GM19468 (cell line): ENCODE measurements around the gene PLSCR3.
A peak's percentile ranks its signal among the peaks of the same experiment; 100 is the strongest.

ENCODE experiments used
- ATAC-seq: cut with Tn5 transposase; IDR thresholded peaks from one replicate; pipeline ENCODE4 v1.9.1; 2021; ENCODE audit warnings: mild to moderate bottlenecking, moderate library complexity, moderate number of reproducible peaks; ENCODE audit not compliant: unreplicated experiment; ENCODE audit errors: extremely low read depth

The PLSCR3 gene

DNA sequence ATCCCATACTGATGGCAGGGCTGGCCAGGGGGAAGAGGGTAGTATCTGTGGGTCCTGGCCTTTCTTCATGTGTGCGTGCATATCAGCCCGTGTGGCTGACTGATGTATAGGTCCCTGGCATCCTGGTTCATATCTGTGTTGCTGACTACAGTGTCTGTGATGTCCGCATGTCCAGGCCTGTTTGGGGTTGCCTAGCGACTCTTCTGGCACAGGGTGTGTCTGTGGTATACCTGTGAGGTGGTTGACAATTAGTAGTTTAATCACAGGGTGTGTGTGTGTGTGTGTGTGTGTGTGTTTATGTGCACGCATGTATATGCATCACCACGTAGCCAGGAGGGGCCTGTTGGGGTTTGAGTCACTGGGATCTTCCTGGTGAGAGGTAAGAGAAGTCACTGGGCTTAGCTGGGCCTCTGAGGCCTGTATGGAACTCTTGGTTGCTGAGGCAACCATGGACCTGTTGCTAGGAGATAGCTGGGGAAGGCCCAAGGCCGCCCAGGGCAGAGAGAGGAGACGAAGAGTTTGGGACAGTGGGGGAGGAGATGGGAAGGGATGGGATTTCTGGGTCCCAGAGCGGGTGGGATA, 40.0 kb downstream of the PLSCR3 start:
- no peak for ATAC-seq

DNA sequence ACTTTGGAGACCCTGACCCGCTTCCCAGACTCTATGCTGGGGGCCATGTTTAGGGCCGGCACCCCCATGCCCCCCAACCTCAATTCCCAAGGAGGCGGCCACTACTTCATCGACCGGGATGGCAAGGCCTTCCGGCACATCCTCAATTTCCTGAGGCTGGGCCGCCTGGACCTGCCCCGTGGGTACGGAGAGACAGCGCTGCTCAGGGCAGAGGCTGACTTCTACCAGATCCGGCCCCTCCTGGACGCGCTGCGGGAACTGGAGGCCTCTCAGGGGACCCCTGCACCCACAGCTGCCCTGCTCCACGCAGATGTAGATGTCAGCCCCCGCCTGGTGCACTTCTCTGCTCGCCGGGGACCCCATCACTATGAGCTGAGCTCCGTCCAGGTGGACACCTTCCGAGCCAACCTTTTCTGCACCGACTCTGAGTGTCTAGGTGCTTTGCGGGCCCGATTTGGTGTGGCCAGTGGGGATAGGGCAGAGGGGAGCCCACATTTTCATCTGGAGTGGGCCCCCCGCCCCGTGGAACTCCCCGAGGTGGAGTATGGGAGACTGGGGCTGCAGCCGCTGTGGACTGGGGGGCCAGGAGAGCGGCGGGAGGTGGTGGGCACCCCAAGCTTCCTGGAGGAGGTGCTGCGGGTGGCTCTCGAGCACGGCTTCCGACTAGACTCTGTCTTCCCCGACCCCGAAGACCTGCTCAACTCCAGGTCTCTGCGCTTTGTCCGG, 41.3 kb downstream of the PLSCR3 start:
- no peak for ATAC-seq

DNA sequence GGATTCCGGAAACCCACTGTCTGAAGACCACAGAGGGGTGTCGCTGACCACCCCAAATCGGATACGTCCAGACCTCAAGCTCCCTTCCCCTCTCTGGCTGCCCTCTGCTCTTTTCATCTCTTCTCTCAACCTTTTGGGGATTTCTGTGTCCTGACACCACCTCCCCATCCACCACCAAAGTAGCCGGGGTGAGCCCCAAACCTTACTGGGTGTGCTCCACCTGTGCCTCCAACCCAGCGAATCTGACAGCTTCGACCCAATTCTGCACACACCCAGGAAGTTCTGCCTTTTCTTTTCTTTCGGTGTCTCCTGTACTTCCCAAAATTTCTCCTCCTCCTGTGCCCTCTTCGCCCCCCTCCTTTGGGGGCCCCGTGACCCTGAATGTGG, 41.8 kb downstream of the PLSCR3 start:
- ATAC-seq = no peak

DNA sequence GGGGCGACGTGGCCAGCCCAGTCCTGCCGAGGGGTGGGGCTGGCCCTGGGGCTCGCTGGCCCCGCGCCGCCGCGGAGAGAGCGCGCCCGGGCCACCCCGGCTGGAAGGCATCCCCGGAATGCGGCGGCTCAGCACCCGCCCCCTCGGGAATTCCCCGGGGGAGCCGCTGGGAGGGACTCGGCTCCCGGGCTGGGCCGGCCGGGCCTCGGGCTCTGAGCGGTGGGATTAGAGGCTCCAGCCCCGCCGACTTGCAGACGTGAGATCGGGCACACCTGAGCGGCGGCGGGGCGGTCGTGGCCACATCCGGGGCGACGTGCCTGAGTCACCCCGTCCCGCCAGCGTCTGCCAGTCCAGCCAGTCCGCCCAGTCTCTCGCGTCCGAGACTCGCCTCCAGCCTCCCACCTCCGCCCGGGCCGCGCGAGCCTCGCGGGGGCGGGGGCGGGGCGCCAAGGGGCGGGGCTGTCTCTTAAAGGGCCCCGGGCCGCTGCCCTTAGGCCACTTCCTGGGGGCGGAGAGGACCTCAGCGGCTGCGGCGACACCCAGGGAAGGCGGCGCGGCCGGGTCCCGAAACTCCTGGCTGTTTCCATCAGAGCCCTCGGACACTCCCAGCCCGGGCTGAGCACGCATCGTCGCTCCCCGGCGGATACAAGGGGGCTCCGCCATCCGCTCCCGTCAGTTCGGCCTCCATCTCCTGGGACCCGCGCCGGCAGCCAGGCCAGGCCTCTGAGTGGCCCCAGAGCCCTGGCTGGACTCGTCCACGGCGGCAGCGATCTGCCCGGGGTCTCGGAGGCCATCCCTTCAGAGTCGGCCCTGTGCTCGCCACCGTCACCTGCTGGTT, 42.4 kb downstream of the PLSCR3 start, which contains the start of gene KCTD11:
Gene KCTD11, plus strand, starts transcription at position 498 of the 838 bp plus-strand sequence.
- peak; percentile 21 for ATAC-seq

DNA sequence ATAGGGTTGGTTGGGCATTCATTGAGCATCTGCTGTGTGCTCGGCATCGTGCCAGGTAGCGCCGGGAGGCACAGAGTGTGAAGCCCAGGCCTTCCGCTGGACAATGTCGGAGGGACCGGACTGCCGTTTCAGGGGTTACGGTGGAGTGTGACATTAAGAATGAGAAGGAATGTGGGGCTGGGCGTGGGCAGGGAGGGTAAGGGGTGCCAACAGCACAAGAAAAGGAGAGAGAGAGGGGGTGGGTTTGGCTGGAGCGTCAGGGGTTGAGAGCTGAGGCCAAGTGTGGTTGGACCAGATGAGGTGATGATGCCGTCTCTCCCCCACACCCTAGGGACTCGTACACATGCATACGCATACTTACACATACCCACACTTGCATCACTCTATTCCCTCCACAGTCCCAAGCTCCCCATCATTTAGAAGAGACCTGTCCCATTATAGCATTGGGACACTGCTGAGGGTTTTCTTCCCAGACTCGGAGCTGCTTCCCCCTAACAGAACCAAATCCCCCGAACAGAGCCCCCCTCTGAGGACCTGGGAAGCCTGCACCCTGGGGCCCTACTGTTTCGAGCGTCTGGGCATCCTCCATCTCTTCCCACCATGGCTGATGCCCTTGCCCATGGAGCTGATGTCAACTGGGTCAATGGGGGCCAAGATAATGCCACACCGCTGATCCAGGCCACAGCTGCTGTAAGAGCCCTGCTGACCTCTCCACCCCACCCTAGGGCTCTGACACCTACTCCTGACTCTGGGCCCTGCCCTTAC, 45.7 kb downstream of the PLSCR3 start:
- ATAC-seq = no peak

DNA sequence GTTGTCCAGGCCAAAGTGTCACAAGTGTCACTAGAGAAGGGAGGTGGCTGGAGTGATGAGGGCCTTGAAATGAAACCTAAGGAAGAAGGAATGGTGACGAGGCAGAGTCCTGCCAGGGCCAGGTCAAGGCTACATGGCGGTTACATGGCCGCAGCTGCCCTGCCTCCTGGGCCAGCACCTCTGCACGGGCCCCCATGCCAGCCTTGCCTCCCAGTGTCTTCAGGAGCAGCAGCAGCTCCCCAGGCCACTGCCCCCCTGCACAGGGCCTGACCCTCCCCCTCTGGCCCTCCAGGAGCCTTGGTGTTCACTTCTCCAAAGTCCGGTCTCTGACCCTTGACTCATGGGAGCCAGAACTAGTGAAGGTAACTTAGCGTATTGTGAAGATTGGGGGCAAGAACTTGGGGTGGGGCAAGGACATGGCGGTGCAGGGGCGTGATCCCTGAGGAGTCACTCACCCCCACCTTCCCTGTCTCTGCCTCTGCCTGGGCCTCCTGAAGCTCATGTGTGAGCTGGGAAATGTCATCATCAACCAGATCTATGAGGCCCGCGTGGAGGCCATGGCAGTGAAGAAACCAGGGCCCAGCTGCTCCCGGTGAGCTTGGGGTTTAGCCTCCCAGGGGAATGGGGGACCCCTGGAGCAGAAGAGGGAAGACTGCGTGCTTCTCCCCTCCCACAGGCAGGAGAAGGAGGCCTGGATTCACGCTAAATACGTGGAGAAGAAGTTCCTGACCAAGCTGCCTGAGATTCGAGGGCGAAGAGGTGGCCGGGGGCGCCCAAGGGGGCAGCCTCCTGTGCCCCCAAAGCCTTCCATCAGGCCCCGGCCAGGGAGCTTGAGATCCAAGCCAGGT, 46.5 kb downstream of the PLSCR3 start:
- no peak for ATAC-seq

DNA sequence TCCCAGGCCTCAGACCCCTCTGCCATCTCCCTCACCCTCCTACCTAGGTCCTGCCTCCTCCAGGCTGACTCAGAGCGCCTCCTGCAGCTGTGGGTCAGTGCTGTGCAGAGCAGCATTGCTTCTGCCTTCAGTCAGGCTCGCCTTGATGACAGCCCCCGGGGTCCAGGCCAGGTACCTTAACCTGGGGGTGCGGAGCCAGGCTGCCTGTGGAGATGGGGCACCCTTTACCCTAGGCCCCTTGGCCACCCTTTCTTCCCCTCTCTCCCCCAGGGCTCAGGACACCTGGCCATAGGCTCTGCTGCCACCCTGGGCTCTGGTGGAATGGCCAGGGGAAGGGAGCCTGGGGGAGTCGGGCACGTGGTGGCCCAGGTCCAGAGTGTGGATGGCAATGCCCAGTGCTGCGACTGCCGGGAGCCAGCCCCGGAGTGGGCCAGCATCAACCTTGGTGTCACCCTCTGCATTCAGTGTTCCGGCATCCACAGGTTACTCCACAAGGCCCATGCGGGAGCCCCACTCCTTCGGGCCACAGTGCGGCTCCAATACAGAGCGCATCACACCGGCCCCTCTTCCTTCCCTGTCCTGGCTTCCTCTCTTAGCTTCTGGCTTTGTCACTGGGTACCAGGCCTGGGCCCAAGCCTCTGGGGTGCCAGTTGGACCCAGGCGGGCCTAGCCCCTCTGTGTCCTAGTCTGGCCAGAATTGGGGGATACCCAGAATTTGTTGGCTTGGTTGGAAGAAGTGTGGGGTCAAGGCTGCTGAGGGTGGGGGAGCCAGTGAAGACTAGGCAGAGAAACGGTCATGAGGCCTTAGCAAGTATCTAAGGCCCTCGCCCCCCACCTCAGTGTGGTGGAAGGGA, 47.3 kb downstream of the PLSCR3 start:
- ATAC-seq = no peak

DNA sequence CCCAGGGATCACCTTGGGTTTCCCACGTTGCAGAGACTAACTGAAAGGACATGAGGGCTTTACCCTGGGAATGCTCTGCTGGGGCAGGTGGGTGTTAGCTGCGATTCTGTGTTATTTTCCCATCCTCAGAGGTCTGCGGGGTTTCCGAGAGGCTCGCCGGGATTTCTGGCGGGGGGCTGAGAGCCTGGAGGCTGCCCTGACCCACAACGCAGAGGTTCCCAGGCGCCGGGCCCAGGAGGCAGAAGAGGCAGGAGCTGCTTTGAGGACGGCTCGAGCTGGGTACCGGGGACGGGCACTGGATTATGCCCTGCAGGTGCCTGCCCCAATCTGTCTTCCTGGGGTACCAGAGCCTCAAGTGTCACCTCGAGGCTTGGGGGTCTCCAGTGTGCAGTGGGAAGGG, 51.1 kb downstream of the PLSCR3 start:
- no peak for ATAC-seq

DNA sequence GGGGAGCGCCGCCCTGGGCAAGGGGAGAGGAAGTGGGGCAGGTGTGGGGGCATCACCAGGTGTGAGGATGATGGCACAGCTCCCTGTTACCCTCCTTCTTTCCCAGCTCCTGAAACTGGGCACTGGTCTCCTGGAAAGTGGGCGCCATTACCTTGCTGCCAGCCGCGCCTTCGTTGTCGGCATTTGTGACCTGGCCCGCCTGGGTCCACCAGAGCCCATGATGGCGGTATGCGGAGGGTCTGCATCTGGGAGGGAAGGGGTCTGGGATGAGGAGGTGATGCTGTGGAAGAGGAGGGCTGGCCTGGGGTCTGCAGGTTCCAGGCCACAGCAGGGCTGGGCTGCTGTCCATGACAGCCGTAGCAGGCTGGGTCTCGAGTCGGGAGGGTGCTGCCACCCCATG, 52.5 kb downstream of the PLSCR3 start:
- no peak for ATAC-seq

DNA sequence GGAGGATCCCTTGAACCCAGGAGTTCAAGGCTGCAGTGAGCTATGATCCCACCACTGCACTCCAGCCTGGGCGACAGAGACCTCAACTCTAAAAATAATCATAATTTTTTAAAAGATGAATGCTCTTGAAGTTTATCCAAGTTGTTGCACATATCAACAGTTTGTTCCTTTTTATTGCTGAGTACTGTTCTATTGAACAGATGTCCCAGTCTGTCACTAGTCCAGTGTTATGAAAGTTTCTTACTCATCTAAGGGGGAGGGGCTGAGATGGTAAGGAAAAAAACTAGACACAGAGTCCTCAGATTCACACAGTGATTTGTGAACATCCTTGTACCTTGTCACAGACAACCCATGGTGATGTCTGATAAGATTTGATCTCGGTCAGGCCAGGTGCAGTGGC, 54.1 kb downstream of the PLSCR3 start:
- ATAC-seq = no peak
